GM23338 (cell line): ENCODE results near the gene OPRL1.

Experiments
- TF ChIP-seq, protein P1 (sequence below): IDR thresholded peaks from one replicate; pipeline ENCODE4 v1.6.1; 2018; ENCODE audit warnings: antibody characterized with exemption; ENCODE audit not compliant: unreplicated experiment
- TF ChIP-seq, protein P2 (sequence below), 2 experiments: fragments of 200-600 bp in 1 of 2; sonication (generic) in 1 of 2; conservative IDR thresholded peaks; 2 replicates each; pipeline versions ENCODE4 v1.5.1 to v1.6.1; 2016 to 2017; ENCODE audit warnings: antibody characterized with exemption in 2 of 2, low read depth in 2 of 2, mild to moderate bottlenecking in 2 of 2, moderate library complexity in 1 of 2

DNA sequence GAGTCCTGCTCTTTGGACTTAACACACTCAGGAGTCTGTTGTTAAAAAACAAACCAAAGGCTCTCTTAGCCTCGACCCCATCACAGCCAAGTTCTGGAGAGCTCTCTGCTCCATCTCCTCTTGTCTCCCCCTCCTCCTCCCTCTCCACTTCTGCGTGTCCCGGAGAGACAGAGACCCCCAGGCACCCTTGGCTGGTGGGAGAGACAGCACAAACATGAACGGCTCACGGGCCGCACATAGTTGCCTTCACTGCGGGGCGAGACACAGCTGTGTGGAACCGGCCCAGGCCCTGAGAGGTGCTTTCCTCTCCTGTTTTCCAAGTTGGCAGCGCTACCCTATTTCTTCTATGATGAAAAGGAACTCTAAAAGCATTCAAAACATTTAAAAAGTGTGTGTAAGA is 61.1 kb downstream of the OPRL1 start:
- TF ChIP-seq, protein P1, sequence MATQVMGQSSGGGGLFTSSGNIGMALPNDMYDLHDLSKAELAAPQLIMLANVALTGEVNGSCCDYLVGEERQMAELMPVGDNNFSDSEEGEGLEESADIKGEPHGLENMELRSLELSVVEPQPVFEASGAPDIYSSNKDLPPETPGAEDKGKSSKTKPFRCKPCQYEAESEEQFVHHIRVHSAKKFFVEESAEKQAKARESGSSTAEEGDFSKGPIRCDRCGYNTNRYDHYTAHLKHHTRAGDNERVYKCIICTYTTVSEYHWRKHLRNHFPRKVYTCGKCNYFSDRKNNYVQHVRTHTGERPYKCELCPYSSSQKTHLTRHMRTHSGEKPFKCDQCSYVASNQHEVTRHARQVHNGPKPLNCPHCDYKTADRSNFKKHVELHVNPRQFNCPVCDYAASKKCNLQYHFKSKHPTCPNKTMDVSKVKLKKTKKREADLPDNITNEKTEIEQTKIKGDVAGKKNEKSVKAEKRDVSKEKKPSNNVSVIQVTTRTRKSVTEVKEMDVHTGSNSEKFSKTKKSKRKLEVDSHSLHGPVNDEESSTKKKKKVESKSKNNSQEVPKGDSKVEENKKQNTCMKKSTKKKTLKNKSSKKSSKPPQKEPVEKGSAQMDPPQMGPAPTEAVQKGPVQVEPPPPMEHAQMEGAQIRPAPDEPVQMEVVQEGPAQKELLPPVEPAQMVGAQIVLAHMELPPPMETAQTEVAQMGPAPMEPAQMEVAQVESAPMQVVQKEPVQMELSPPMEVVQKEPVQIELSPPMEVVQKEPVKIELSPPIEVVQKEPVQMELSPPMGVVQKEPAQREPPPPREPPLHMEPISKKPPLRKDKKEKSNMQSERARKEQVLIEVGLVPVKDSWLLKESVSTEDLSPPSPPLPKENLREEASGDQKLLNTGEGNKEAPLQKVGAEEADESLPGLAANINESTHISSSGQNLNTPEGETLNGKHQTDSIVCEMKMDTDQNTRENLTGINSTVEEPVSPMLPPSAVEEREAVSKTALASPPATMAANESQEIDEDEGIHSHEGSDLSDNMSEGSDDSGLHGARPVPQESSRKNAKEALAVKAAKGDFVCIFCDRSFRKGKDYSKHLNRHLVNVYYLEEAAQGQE = no peak
- TF ChIP-seq, protein P2, sequence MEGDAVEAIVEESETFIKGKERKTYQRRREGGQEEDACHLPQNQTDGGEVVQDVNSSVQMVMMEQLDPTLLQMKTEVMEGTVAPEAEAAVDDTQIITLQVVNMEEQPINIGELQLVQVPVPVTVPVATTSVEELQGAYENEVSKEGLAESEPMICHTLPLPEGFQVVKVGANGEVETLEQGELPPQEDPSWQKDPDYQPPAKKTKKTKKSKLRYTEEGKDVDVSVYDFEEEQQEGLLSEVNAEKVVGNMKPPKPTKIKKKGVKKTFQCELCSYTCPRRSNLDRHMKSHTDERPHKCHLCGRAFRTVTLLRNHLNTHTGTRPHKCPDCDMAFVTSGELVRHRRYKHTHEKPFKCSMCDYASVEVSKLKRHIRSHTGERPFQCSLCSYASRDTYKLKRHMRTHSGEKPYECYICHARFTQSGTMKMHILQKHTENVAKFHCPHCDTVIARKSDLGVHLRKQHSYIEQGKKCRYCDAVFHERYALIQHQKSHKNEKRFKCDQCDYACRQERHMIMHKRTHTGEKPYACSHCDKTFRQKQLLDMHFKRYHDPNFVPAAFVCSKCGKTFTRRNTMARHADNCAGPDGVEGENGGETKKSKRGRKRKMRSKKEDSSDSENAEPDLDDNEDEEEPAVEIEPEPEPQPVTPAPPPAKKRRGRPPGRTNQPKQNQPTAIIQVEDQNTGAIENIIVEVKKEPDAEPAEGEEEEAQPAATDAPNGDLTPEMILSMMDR (conservative IDR thresholded peaks at IDR 0.05; ENCODE audit: low read depth in 2 of 2) = no peak
